Fibroblast of villous mesenchyme (primary cell): ENCODE measurements around the gene ATRNL1. TPM values are rescaled to one million over a fixed set of nuclear protein-coding genes. Genes with fewer than 3 reads are reported as not detected.

Experiments used
- DNase-seq: peaks from one replicate; pipeline ENCODE4 v3.0.0-alpha.2; 2010; ENCODE audit warnings: low read depth
- H3K4me3 ChIP-seq: 2 replicates; pipeline ENCODE4 v1.5.1; 2011; ENCODE audit warnings: low read depth, mild to moderate bottlenecking, low read length
- CTCF ChIP-seq: IDR thresholded peaks from 2 replicates; pipeline ENCODE4 v1.5.1; 2012; ENCODE audit warnings: low read depth, mild to moderate bottlenecking, low read length; ENCODE audit not compliant: insufficient read depth
- total RNA-seq: library from RNA; depleted of rRNA; stranded (reverse); fragments of >200 nt; gene quantifications from 2 replicates; pipeline ENCODE4 v1.2.3, GENCODE V29; 2012

Gene ATRNL1
- total RNA-seq, 1 donor = 13.0 TPM

GRCh38 chr10:115628616-115629015 is 535.5 kb downstream of the ATRNL1 start:
- no peak for DNase-seq
- TF ChIP-seq CTCF = no peak
- H3K4me3 ChIP-seq = no peak overlapping the region

- no peak overlapping the region for H3K4me3 ChIP-seq
- no peak for TF ChIP-seq CTCF
- no peak for DNase-seq
Observed at GRCh38 chr10:115638246-115638645, 545.1 kb downstream of the ATRNL1 start.

GRCh38 chr10:115649217-115649616 is 556.1 kb downstream of the ATRNL1 start:
- H3K4me3 ChIP-seq = no peak overlapping the region
- no peak for TF ChIP-seq CTCF
- DNase-seq = no peak

GRCh38 chr10:115653473-115653872 is 560.3 kb downstream of the ATRNL1 start:
- H3K4me3 ChIP-seq = no peak overlapping the region
- TF ChIP-seq CTCF = no peak
- peak; percentile 45 for DNase-seq

- DNase-seq = no peak
- no peak for TF ChIP-seq CTCF
- H3K4me3 ChIP-seq = no peak overlapping the region
Observed at GRCh38 chr10:115654961-115655360, 561.8 kb downstream of the ATRNL1 start.

GRCh38 chr10:115657161-115657860 is 564.1 kb downstream of the ATRNL1 start:
- H3K4me3 ChIP-seq = no peak overlapping the region
- peak; percentile 13 for DNase-seq
- TF ChIP-seq CTCF = no peak

GRCh38 chr10:115659616-115660015 is 566.5 kb downstream of the ATRNL1 start:
- no peak for DNase-seq
- no peak overlapping the region for H3K4me3 ChIP-seq

More at GRCh38 chr10:115659616-115660015, 566.5 kb downstream of the ATRNL1 start:
- TF ChIP-seq CTCF = no peak
